ENCODE data around the gene SEC14L1.

SEC14L1 gene

GRCh38 chr17:77211681-77212080 is 70.9 kb downstream of the SEC14L1 start:
- DNase-seq (ENCODE audit: extremely low read depth, low read depth): no peak
- no peak for TF ChIP-seq CTCF (IDR thresholded peaks at IDR 0.05; ENCODE audit: low read depth, low read length)

GRCh38 chr17:77212081-77212832 is 71.5 kb downstream of the SEC14L1 start:
- no peak for DNase-seq (ENCODE audit: extremely low read depth, low read depth)
- TF ChIP-seq CTCF (IDR thresholded peaks at IDR 0.05; ENCODE audit: low read depth, low read length): no peak

GRCh38 chr17:77212833-77213777 is 72.3 kb downstream of the SEC14L1 start:
- no peak for TF ChIP-seq CTCF (IDR thresholded peaks at IDR 0.05; ENCODE audit: low read depth, low read length)
- DNase-seq (ENCODE audit: extremely low read depth, low read depth): no peak

GRCh38 chr17:77213778-77214132 is 73.0 kb downstream of the SEC14L1 start:
- DNase-seq (ENCODE audit: extremely low read depth, low read depth): no peak
- TF ChIP-seq CTCF (IDR thresholded peaks at IDR 0.05; ENCODE audit: low read depth, low read length): no peak

- no peak for TF ChIP-seq CTCF (IDR thresholded peaks at IDR 0.05; ENCODE audit: low read depth, low read length)
- no peak for DNase-seq (ENCODE audit: extremely low read depth, low read depth)
Observed at GRCh38 chr17:77214328-77214727, 73.6 kb downstream of the SEC14L1 start.

GRCh38 chr17:77214743-77215142 is 74.0 kb downstream of the SEC14L1 start:
- DNase-seq (ENCODE audit: extremely low read depth, low read depth): no peak
- peak; percentile 50 for TF ChIP-seq CTCF (IDR thresholded peaks at IDR 0.05; ENCODE audit: low read depth, low read length)

- no peak for DNase-seq (ENCODE audit: extremely low read depth, low read depth)
- no peak for TF ChIP-seq CTCF (IDR thresholded peaks at IDR 0.05; ENCODE audit: low read depth, low read length)
Observed at GRCh38 chr17:77215281-77215680, 74.5 kb downstream of the SEC14L1 start.
